K562 (cell line): Measurements from ENCODE around the gene TAS2R41. TPM values are rescaled to one million over a fixed set of nuclear protein-coding genes. Genes with fewer than 3 reads are reported as not detected.
A peak's percentile ranks its signal among the peaks of the same experiment; 100 is the strongest.

Source experiments
- ARID1B ChIP-seq: fragments of 450-650 bp; IDR thresholded peaks from 2 replicates; pipeline ENCODE4 v1.6.1; 2016; ENCODE audit warnings: antibody characterized with exemption, mild to moderate bottlenecking, inconsistent platforms
- CXXC5 ChIP-seq: fragments of 250-450 bp; sonication (Bioruptor Pico); IDR thresholded peaks from 2 replicates; pipeline ENCODE4 v1.8.0; 2022; ENCODE audit warnings: inconsistent platforms, mild to moderate bottlenecking, moderate library complexity
- EGR1 ChIP-seq: fragments of 450-650 bp; conservative IDR thresholded peaks from 2 replicates; pipeline ENCODE4 v1.6.1; 2017; ENCODE audit warnings: mild to moderate bottlenecking
- ERF ChIP-seq: fragments of 450-650 bp; formaldehyde crosslinking; IDR thresholded peaks from 2 replicates; pipeline ENCODE4 v1.4.0; 2020; ENCODE audit warnings: mild to moderate bottlenecking, mixed read lengths
- FOXK2 ChIP-seq, 2 experiments: fragments of 450-650 bp; IDR thresholded peaks in 1 of 2; conservative IDR thresholded peaks in 1 of 2; 2 replicates each; pipeline ENCODE4 v1.6.1; 2016; ENCODE audit warnings: low read depth in 2 of 2, mild to moderate bottlenecking in 1 of 2
- FOXP1 ChIP-seq: sonication (generic); formaldehyde crosslinking; IDR thresholded peaks from 2 replicates; pipeline ENCODE4 v1.8.0; 2022; ENCODE audit warnings: mild to moderate bottlenecking, missing genetic modification reagents
- VEZF1 ChIP-seq: fragments of 200-800 bp; sonication (Bioruptor generic); IDR thresholded peaks from 2 replicates; pipeline ENCODE4 v1.6.1; 2017; ENCODE audit warnings: missing genetic modification characterization, missing compliant biosample characterization
- ZNF134 ChIP-seq: fragments of 250-450 bp; sonication (Bioruptor Pico); conservative IDR thresholded peaks from 2 replicates; pipeline ENCODE4 v1.4.0; 2020
- ZNF324 ChIP-seq: fragments of 250-450 bp; sonication (Bioruptor Pico); IDR thresholded peaks from 2 replicates; pipeline ENCODE4 v1.4.0; 2020; ENCODE audit warnings: mild to moderate bottlenecking
- ZNF592 ChIP-seq: fragments of 450-650 bp; IDR thresholded peaks from 2 replicates; pipeline ENCODE4 v1.6.1; 2017; ENCODE audit warnings: antibody characterized with exemption, mild to moderate bottlenecking
- polyA plus RNA-seq, 8 experiments: library from polyadenylated mRNA; depleted of rRNA in 4 of 8; stranded (reverse) in 5 of 8; unstranded in 3 of 8; fragments of >200 nt; fragmentation: Nextera tagmentation in 2 of 8; fragmentation: Illumina TruSeq in 1 of 8; extraction: Ambion mirVana in 2 of 8; extraction: Trizol in 1 of 8; gene quantifications; 2 replicates each; pipeline versions ENCODE4 v1.2.1 to v1.2.3, GENCODE V29; 2011 to 2014; ENCODE audit warnings: inconsistent platforms in 1 of 8, missing spikeins in 1 of 8
- total RNA-seq, 7 experiments: library from RNA; depleted of rRNA in 6 of 7; stranded (reverse); fragments of >200 nt in 6 of 7; fragmentation: Illumina TruSeq in 2 of 7; extraction: Trizol in 2 of 7; gene quantifications; 2 replicates each; pipeline versions ENCODE4 v1.2.1 to v1.2.3, GENCODE V29; 2011 to 2021; ENCODE audit warnings: low replicate concordance in 1 of 7
- TF ChIP-seq, protein P1 (sequence below): fragments of 250-450 bp; sonication (Bioruptor Pico); IDR thresholded peaks from 2 replicates; pipeline ENCODE4 v1.8.0; 2022; ENCODE audit warnings: inconsistent platforms
- TF ChIP-seq, protein P2 (sequence below), 2 experiments: fragments of 250-450 bp in 1 of 2; fragments of 450-650 bp in 1 of 2; sonication (Bioruptor Pico) in 1 of 2; IDR thresholded peaks; 2 replicates each; pipeline versions ENCODE4 v1.6.1 to v1.8.0; 2016 to 2021; ENCODE audit warnings: mild to moderate bottlenecking in 2 of 2, moderate library complexity in 2 of 2, missing compliant biosample characterization in 1 of 2, missing genetic modification characterization in 1 of 2

The TAS2R41 gene
- total and polyA plus RNA-seq, 9 of the 15 experiments (the other 6 are each of a cell fraction or from before 2014, with no cell fraction given) = not detected

DNA sequence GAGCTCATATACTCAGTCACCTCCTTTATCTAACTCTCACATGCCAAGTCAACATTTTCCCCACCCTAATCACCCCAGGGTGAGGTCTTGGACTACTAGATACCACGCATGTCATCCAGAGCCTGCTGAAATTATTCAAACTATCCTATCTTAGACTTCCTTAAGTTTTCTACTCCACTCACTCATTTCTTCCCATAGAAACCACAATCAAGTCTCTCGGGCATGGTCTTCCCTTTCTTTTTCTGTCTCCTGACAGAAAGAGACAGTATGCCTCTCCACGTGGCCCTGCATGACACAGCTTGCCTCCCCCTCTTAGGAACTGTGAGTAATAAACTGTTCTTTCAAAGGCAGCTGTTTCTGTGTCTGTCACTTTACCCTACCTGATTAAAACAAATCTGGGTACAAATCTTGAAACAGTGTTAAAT lies 29.4 kb downstream of the TAS2R41 start (continued):
- TF ChIP-seq VEZF1 (peak; percentile 54), ZNF134 (CRISPR knock-in tag) (no peak), CXXC5 (CRISPR knock-in tag) (no peak), ZNF592 (peak; percentile 80), FOXK2 (conservative IDR thresholded peaks at IDR 0.05 in 1 of 2, IDR thresholded peaks at IDR 0.05 in 1 of 2; ENCODE audit: low read depth in 2 of 2) (0 out of 4 replicates have a peak, but pooled peaks of 1 of the 2 experiments have one; percentile 18), ARID1B (peak; percentile 80), EGR1 (0 out of 2 replicates have a peak, but pooled peaks have one; percentile 15), ZNF324 (CRISPR knock-in tag) (no peak), FOXP1 (no peak), ERF (CRISPR knock-in tag) (no peak)
- TF ChIP-seq, protein P1, sequence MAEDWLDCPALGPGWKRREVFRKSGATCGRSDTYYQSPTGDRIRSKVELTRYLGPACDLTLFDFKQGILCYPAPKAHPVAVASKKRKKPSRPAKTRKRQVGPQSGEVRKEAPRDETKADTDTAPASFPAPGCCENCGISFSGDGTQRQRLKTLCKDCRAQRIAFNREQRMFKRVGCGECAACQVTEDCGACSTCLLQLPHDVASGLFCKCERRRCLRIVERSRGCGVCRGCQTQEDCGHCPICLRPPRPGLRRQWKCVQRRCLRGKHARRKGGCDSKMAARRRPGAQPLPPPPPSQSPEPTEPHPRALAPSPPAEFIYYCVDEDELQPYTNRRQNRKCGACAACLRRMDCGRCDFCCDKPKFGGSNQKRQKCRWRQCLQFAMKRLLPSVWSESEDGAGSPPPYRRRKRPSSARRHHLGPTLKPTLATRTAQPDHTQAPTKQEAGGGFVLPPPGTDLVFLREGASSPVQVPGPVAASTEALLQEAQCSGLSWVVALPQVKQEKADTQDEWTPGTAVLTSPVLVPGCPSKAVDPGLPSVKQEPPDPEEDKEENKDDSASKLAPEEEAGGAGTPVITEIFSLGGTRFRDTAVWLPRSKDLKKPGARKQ (CRISPR knock-in tag) = no peak
- TF ChIP-seq, protein P2, sequence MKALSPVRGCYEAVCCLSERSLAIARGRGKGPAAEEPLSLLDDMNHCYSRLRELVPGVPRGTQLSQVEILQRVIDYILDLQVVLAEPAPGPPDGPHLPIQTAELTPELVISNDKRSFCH (CRISPR knock-in tag; IDR thresholded peaks at IDR 0.05) = no peak
- TF ChIP-seq, protein P2 (tag; IDR thresholded peaks at IDR 0.05) = no peak
